ENCODE results near the gene SLC25A19. TPM values are rescaled to one million over a fixed set of nuclear protein-coding genes. Genes with fewer than 3 reads are reported as not detected.
A peak's percentile ranks its signal among the peaks of the same experiment; 100 is the strongest.

The SLC25A19 gene
- polyA plus RNA-seq, 1 experiment: 12.0 TPM

GRCh38 chr17:75277664-75278071 is 11.6 kb downstream of the SLC25A19 start:
- Histone ChIP-seq H3K27me3 (ENCODE audit: control insufficient read depth, insufficient read depth, low read length) (no peaks in the 10 kb centered on the region), H3K36me3 (ENCODE audit: control insufficient read depth, insufficient read depth, low read length) (peaks cover 1% of the 10 kb centered on the region; the same call in 1 of the 2 replicates), H3K4me3 (ENCODE audit: low read depth, low read length) (no peak overlapping the region)
- DNase-seq (ENCODE audit: low read depth): peak; percentile 76
- no peak for TF ChIP-seq CTCF (IDR thresholded peaks at IDR 0.05; ENCODE audit: insufficient read depth, low read depth, low read length)
- ChIA-PET POLR2A (interaction anchor here (0.6 kb wide), 1 partner anchor 123 kb away, joined by 6 read pairs; no protein-coding TSS in a partner anchor), CTCF (interaction anchor here (0.6 to 1.9 kb wide), 10 partner anchors 10 to 141 kb away, joined by 3 to 11 read pairs (median 4); partner anchors contain the start of genes GRB2 and SLC25A19)

DNA sequence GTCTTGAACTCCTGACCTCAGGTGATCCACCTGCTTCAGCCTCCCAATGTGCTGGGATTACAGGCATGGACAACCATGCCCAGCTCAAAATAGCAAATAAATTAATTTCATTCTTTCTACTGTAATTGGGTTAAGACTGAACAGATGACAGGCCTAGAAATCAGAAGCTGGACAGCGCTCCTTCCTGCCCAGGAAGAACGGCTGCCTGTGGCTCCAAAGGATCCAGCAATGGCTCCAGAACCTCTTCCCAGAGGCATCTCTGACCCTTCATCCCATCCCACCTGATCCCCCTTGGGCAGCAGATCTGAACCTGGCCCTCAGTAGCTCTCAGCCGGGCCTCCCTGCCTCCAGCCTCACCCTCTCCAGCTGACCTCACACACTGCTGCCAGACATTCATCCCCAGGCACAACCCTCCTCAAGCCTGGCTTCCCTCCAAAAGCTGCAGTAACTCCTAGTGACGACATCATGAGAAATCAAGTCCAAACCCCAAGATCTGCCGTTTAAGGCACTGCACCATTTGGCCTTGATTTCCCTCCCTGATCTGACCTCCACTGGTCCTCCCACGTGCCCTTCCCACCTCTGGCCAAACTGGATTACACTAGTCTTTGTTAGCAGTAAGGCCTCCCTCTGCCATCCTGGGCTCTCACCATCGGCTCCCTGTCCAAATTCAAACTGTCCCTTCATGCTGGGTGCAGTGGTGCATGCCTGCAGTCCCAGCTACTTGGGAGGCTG is 15.1 kb downstream of the SLC25A19 start:
- POLR2A ChIA-PET: no interaction called here
- CTCF ChIA-PET: interaction anchor here (0.6 to 0.7 kb wide), 2 partner anchors 168 to 170 kb away, joined by 3 read pairs; no protein-coding TSS in a partner anchor
- no peak for TF ChIP-seq CTCF (IDR thresholded peaks at IDR 0.05; ENCODE audit: insufficient read depth, low read depth, low read length)
- H3K27me3 ChIP-seq (ENCODE audit: control insufficient read depth, insufficient read depth, low read length): no peaks in the 10 kb centered on the region
- peaks cover 1% of the 10 kb centered on the region; the same call in 1 of the 2 replicates for H3K36me3 ChIP-seq (ENCODE audit: control insufficient read depth, insufficient read depth, low read length)
- no peak overlapping the region for H3K4me3 ChIP-seq (ENCODE audit: low read depth, low read length)
- DNase-seq (ENCODE audit: low read depth): no peak

GRCh38 chr17:75272848-75273184 is 16.4 kb downstream of the SLC25A19 start:
- ChIA-PET POLR2A (interaction anchor here (0.6 kb wide), 1 partner anchor 18 kb away, joined by 6 read pairs; no protein-coding TSS in a partner anchor), CTCF (interaction anchor here (0.7 to 2.7 kb wide), 4 partner anchors 11 to 212 kb away, joined by 3 to 36 read pairs (median 4); partner anchors contain the start of genes GGA3 and MRPS7)
- DNase-seq (ENCODE audit: low read depth): no peak
- Histone ChIP-seq H3K36me3 (ENCODE audit: control insufficient read depth, insufficient read depth, low read length) (peaks cover 1% of the 10 kb centered on the region; the same call in 1 of the 2 replicates), H3K4me3 (ENCODE audit: low read depth, low read length) (no peak overlapping the region), H3K27me3 (ENCODE audit: control insufficient read depth, insufficient read depth, low read length) (no peaks in the 10 kb centered on the region)
- no peak for TF ChIP-seq CTCF (IDR thresholded peaks at IDR 0.05; ENCODE audit: insufficient read depth, low read depth, low read length)

DNA sequence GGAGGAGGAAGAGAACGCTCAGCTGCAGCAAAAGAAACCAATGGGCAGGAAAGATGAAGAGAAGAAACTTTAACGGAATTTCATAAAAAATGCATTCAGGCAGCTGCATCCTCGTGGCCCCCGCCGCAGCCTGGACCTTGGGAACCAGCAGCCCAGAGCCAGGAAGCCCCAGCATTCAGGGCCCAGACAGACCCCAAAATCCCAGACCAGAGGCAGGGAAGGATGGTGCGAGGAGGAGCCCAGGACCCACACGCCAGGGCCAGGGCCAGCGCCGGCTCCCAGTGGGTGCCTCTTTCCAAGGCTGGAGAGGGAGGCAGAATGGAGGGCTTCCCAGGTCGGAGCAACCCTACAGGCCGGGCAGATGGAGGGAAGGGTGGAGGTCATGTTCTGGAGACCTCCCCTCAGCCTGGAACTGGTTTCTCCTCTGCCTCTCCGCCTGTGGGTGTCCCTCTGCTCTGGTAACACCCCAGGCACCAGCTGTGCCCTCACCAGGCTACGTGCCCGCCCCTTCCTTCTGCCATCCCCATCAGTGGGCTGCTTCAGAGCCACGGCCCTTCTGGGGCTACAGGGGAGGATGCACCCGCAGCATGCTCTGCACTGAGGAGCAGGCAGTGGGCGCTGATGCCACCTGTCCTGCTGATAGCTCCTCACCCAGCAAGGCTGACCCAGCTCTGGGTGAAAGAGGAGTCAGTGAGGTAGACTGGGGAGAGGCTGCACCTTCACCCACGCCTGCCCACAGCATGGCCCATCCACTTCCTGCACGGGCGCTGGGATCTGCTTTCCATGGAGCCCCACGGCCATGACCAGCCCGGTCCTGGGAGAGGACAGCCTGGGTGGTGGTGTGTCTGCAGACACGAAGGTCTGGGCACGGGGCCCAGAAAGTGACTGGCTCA is 17.0 kb downstream of the SLC25A19 start:
- TF ChIP-seq CTCF (IDR thresholded peaks at IDR 0.05; ENCODE audit: insufficient read depth, low read depth, low read length): no peak
- ChIA-PET CTCF (interaction anchor here (0.5 to 2.7 kb wide), 15 partner anchors 8 to 244 kb away, joined by 3 to 36 read pairs (median 4); partner anchors contain the start of genes GGA3, MRPS7 and TSEN54), POLR2A (interaction anchor here (0.8 to 2.2 kb wide), 2 partner anchors 17 to 122 kb away, joined by 3 to 9 read pairs; partner anchors contain the start of gene SLC25A19)
- peaks cover 1% of the 10 kb centered on the region; the same call in 1 of the 2 replicates for H3K36me3 ChIP-seq (ENCODE audit: control insufficient read depth, insufficient read depth, low read length)
- DNase-seq (ENCODE audit: low read depth): no peak
- no peaks in the 10 kb centered on the region for H3K27me3 ChIP-seq (ENCODE audit: control insufficient read depth, insufficient read depth, low read length)
- peak overlapping the region; percentile 71 for H3K4me3 ChIP-seq (ENCODE audit: low read depth, low read length)
